Stimulated activated CD8-positive, alpha-beta memory T cell treated with anti-CD3 and anti-CD28 coated beads, Interleukin-7, amount 100 ng/mL, for 24 hours (primary cell): Measurements from ENCODE around the gene SRPK3.
A peak's percentile ranks its signal among the peaks of the same experiment; 100 is the strongest.
"Not testable (repeated sequence)": the region's sequence is repeated elsewhere in the genome, so short reads cannot be mapped to it uniquely, and the experiment has no call there.

Experiments used
- DNase-seq: peaks from one replicate; pipeline ENCODE4 v3.0.0-alpha.2; 2020; ENCODE audit warnings: low read depth

The SRPK3 gene

DNA sequence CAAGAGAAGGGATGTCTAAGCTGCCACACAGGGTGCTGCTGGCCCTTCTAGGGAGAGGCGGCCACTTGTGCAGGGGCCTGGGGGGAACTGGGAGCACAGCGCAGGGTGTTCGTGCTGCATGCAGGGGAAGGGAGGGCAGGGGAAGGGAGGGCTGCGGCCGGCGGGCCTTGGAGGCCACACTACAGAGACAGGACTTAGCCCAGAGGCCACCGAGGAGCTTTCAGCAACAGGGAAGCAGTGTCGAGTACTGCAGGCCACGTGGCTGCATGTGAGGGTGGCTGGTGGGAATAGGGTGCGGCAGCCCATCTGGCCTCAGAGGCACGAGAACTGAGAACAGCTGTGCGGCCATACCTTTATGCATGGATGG is 35.8 kb upstream of the SRPK3 start:
- not testable (repeated sequence) for DNase-seq

DNA sequence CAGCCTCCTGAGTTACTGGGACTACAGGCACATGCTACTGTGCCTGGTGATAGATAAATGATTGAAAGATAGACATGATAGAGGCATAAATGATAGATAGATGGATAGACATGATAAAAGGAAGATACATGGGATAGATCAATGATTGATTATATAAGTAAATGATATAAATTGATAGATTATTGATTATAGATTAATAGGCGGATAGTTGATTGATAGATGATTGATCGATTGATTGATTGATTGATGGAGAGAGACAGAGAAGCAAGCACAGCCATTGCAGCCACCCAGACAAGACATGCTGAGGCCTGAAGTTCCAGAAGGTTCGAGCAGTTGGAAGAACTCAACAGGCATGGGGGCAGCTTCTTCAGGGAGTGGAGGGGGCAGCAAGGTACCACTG is 34.5 kb upstream of the SRPK3 start:
- no peak for DNase-seq

DNA sequence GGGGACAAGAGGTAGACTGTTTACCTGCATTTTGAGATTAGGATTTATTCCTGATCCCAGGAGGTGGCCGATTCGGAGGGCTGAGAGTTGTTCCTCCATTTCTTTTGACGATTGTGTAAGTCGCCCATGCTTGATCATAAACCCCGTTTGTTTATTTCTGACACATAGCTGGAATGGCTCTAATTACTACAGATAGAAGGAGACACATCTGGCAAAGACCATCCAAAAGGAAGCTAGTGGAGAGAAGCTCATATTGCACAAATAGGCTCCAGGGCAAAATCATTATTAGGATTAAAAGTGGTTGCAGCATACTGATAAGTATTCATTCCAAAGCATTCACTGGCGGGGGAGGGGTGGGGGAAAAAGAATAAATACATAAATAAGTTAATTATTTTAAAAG is 33.9 kb upstream of the SRPK3 start:
- DNase-seq: not testable (repeated sequence)

DNA sequence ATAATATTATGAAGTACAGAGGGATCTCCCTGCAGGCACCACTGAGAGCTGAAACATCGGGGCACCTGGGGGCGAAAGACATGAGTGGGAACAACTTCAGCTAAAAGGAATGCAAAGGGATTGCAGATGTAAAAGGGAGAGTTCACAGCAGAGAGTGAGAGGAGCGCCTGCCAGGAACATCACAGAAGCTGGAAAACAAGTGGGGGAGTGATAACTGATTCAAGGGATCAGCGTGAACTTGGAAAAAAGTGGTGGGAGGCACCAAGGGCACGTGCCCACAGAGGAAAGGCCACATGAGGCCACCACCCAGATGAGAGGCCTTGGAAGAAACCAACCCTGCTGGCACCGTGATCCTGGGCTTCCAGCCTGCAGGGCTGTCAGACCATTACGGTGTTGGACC is 31.8 kb upstream of the SRPK3 start:
- DNase-seq: not testable (repeated sequence)

DNA sequence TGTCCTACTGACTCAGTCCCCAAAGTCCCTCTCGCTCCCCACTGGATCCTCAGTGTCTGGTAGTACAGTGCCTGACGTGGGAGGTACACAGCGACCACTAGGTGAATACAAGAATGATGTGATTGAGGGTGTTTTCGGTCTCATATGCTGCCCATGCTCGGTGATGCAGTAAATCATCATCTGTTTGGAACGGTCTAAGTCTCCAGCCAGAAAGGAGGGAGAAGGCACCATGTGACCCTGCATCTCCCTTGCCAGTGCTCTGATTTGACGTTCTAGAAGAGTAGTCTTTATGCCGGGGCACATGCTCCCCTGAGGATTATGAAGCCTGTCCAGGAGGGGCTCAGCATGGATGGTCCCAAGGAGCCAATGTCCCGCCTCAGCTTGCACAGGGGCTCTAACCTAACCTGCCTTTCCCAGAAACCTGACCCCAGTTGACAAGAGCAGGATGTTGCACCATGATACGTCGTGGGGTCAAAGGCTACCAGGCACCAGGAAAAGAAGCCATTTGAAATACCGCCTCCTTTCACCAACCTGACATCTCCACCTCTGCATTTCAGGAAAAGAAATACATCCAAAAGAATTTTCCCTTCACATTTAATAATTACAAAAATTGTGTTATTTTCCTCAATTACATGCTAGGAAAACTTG is 30.6 kb upstream of the SRPK3 start:
- DNase-seq: no peak

DNA sequence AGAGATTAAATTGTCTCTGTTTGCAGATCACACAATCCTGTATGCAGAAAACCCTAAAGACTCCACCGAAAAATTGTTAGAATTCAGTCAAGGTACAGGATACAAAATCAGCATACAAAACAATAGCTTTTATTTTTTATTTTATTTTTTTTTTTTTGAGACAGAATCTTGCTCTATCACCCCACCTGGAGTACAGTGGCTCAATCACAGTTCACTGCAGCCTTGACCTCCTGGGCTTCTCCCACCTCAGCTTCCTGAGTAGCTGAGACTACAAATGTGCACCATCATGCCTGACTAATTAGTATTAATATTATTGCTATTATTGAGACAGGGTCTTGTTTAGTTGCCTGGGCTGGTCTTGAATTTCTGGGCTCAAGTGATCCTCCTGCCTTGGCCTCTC is 25.7 kb upstream of the SRPK3 start:
- no peak for DNase-seq

DNA sequence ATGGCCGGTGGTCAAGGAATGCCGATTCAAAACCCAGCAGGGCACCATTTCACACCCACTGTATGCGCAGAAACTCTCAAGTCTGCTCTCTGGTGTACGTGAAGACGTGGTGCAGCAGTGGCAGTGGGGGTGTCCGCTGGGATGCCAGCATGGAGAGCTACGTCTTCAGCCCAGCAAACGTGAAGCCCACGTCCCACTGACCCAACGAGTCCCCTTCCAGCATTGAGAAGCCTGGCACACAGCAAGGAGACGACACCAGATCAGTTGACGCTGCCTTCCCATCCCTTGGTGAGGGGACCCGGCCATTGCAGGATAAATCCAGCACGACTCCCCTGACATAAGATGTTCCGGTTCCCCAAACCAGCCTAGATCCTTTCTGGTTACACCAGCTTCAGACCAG is 19.0 kb upstream of the SRPK3 start:
- no peak for DNase-seq

DNA sequence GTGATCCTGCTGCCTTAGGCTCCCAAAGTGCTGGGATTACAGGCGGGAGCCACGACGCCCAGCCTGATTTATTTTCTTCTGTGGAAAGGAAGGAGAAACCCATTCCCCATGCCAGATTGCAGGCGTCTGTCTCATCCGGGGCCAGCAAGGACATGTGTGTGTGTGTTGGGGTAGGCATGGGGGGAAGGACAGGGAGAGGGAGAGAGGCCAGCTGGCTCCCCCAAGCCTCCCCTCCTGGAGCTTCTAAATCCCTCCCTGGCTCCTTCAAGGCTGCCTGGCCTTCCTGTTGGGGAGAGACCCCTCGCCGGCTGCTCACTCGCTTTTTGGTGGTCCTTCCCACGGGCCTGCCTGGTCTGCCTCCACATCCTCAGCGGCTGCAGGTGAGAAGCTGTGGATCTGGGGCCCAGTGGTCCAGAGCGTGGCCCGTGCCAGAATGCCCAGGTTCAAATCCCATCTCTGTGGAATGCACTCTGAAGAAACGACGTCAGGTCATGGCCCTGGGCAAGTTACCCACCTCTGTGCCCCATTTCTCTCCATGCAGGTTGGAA is 18.1 kb upstream of the SRPK3 start:
- DNase-seq: no peak

DNA sequence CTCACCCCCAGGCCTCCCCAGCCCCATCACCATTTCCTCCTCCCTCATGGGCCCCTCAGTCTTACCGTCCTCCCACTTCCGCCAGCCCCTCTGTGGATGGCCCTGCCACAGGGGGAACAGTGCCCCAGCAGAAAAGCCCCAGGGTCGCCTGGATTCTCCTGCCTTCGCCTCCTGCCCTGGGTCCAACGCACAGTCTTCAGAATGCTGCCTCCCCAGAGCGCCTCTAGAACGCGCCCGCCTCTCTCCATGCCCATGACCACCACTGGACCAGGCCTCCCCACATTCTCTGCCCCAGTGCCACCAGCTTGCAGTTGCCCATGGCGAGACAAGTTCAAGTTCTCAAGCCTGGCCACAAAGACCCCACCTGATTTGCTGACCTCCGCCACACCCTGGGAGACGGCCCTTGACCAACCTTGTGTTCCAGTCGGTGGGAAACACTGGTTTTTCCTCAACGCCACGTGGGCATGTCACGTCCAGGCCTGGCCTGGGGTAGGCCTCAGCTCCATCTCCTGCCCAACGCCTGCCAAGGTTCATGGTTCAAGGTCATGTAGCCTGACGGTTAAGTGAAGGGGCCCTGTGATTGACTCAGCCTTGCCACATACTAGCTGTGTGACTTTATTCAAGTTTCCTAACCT is 17.4 kb upstream of the SRPK3 start:
- DNase-seq: no peak

DNA sequence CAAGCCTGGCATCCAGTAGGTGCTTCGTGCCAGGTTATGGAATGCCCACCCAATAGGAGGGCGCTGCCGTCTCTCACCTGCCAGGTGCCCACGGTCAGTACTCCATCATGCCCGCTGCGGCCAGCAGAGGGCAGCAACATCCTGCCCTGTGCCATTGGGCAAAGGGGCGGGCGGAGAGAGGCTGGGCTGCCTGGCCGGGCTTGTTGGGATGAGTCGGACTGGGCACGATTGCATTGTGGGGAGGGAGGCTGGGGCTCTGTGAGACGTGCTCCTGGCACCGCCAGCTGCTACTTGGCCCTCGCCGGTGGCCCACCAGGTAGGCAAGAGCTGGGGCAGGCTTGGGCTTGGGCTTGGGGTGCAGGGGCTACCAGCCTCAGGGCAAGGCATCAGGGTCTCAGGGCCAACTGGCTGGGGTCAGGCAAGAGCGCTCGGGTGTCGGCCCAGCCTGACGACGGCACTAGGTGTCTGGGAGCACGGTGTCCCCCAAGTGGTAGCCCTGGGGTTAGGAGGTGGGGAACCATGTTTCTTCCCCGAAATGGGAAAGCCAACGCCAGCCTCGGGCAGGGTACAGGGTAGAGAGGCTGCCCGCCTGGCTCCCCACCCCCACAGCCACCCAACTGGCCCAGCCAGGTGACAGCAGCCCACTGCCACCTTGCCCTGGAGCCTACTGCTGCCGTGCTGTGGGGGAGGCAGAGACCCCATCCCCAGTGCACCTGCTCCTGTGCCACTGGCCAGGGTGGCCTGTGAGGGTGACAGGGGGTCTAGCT is 16.7 kb upstream of the SRPK3 start, which contains the start of gene PLXNB3:
TSS of gene PLXNB3 (plus strand) at position 261 of the 767 bp plus-strand sequence. CDS start 1,287 bp downstream, outside the sequence.
- DNase-seq: peak; percentile 42

DNA sequence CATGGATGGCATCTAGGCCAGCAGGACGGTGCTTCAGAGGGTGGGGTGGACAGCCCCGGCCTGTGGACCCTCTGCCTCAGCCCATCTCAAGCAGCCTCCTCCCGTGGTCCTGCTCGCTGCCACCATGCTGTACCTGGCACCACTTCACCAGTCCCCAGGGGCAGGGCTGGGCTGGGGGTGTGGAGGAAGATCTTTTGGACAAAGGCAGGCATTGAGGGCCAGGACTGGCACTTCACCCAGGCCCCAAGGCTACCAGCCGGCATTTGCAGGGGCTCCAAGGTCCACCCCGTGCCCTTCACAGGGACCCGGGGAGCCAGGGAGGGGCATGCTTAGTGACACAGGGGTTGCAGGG is 16.1 kb upstream of the SRPK3 start:
- no peak for DNase-seq

DNA sequence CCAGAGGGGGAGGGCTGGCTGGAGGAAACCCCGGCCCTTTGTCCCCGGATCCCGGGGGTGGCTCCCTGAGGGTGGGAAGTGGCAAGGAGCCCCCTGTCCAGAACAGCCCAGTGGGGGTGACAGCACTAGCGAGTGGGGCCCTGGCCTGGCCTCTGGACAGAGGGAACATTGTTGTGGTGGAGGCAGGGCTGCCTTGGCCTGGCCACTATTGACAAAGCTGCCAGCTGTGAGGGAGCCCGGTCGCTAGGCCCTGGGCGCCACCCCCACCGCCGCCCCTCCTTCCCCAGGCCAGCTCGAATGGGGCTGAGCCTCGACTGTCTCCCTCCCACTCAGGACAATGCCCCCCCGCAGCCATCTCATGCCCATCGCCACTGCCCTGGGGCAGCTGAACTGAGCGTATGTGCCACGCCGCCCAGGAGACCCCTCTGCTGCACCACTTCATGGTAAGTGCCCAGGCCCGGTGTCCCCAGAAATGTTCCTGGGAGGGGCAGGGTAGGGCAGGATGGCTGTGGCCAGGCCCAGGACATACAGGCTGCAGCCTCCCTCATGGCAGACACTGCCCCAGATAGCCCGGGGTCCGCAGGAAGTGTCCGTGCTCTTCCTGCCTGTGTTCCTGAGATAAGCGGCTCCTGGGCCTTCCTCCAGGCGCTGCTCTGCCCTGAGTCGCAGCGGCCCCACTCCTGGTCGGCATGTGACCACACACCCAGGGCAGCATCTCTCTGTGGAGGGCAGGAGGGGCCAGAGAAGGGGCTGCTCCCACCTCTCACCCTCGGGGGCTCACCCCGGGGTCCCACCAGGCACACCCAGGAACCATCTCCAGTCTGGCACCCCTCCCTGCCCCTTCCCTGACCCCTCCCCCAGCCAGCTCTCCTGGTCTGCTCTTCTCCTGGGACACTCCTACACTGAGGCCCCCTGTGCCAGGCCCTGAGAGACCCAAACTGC is 15.4 kb upstream of the SRPK3 start:
- DNase-seq: no peak

DNA sequence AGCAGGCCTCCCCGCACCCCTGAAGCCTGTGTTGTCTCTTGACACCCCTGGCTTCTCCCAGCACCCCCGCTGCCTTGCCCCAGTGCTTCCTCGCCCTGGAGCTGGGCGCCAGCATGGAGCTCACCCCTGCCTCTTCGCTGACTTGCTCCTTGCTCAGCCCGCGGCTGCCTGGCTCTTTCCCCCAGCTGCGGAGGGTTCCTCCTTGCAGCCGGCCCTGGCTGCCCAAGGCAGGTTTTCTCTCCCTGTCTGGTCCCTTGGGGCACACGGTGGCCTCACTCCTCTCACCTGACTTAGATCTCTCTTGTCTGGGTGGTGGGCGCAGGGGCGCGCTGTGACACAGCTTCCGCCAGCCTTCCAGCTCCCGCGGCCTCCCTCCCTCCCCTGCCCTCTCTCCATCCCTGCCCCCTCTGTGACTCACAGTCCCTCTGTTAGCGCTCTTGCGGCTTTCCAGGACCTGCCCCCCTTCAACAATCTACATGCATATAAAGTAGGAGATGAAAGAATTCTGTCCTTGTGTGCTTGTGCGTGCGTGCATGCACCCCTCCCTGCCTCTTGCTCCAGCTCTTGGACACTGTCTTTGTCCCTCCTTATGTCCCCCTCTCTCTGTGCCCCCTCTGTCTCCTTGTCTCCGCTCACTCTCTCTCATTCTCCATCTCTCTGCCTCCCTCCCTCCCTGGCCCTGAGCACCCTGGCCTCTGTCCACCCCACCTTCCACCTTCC is 14.6 kb upstream of the SRPK3 start:
- DNase-seq: peak; percentile 13

DNA sequence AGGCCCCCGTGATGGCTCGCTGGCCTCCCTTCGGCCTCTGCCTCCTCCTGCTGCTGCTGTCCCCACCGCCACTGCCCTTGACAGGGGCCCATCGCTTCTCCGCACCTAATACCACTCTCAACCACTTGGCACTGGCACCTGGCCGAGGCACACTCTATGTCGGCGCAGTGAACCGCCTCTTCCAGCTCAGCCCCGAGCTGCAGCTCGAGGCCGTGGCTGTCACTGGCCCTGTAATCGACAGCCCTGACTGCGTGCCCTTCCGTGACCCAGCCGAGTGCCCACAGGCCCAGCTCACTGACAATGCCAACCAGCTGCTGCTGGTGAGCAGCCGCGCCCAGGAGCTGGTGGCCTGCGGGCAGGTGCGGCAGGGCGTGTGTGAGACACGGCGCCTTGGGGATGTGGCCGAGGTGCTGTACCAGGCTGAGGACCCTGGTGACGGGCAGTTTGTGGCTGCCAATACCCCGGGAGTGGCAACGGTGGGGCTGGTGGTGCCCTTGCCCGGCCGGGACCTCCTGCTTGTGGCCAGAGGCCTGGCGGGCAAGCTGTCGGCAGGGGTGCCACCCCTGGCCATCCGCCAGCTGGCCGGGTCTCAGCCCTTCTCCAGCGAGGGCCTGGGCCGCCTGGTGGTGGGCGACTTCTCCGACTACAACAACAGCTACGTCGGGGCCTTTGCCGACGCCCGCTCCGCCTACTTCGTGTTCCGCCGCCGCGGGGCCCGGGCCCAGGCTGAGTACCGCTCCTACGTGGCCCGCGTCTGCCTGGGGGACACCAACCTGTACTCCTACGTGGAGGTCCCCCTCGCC is 13.8 kb upstream of the SRPK3 start:
- DNase-seq: no peak

DNA sequence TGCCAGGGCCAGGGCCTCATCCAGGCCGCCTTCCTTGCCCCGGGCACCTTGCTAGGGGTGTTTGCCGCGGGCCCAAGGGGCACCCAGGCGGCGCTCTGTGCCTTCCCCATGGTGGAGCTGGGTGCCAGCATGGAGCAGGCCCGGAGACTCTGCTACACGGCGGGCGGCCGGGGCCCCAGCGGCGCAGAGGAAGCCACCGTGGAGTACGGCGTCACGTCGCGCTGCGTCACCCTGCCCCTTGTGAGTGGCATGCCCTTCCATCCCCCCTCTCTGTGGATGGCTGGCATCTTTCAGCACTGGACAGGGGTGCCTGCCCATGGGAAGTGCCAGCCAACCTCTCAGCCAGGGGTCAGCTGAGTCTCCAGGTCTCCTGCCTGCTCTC is 13.2 kb upstream of the SRPK3 start:
- no peak for DNase-seq

DNA sequence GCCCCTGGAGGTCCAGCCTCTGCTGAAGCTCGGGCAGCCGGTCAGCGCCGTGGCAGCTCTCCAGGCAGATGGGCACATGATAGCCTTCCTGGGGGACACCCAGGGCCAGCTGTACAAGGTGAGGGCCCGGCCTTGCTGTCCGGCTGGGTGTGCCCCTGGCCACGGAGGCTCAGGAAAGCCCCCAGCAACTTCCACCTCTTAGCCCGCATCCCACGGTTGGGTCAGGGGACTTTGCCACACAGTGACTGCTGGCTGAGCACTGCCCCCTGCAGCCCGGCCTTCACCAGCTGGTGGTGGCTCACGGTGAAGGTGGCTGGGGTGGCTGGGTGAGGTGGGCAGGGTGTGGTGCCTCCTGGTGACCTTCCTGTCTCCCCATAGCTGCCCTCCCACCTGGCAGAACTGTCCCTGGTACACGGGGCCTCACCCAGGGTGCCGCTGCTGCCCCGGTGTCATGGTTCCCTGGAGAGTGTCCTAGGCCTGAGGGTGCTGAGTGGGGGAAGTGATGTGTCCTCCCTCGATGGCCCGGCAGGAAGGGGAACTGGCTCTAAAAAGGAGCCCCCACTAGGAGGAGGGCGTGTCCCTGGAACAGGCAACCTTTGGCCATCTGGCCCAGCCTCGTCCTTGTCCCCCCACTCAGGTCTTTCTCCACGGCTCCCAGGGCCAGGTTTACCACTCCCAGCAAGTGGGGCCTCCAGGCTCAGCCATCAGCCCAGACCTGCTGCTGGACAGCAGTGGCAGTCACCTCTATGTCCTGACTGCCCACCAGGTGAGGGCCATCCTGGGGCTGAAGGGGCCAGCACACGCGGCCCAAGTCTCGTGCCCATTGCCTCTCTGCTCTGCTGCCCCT is 12.3 kb upstream of the SRPK3 start:
- no peak for DNase-seq

DNA sequence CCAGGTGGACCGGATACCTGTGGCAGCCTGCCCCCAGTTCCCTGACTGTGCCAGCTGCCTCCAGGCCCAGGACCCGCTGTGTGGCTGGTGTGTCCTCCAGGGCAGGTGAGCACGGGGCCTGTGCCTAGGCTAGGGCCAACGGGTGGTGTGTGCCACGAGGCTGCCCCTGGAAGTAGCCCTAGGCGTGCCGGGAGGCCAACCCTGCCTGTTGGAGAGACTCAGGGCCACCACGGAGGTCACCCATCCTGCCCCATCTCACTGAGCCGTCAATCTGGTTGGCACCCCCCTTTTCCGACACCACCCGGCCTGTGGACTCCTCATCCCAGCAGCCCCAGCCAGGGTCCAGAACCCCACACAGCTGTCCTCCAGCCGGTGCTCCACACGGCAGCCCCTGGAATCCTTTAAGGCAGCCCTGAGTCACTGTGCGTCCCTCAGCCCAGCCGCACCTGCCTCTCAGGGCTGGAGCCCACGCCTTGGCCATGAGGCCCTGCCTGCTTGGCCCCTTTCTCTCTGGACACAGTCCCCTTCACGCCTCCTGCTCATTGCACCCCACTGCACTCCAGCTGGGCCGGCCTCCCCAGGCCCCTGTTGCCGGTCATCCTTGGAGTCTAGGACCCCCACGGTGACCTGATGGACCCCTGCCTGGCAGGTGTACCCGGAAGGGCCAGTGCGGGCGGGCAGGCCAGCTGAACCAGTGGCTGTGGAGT is 11.5 kb upstream of the SRPK3 start:
- no peak for DNase-seq

DNA sequence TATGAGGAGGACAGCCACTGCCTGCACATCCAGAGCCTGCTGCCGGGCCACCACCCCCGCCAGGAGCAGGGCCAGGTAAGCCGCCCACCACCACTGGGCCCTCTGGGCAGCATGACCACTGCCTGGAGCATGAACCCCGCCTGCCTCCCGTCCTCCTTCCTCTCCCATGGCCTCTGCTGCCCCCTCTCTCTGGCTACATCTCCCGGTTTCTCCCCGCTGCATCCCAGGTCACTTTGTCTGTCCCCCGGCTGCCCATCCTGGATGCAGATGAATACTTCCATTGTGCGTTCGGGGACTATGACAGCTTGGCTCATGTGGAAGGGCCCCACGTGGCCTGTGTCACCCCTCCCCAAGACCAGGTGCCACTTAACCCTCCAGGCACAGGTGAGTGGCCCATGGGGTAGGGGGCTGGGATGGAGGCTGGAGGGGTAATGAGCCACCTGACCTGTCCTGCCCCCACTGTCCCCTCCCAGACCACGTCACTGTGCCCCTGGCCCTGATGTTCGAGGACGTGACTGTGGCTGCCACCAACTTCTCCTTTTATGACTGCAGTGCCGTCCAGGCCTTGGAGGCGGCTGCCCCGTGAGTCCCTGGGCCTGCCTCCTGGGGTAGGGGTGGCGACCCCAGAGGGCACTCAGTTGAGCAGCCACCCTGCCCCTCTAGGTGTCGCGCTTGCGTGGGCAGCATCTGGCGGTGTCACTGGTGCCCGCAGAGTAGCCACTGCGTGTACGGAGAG is 10.8 kb upstream of the SRPK3 start:
- DNase-seq: no peak
